Measurements from ENCODE around the gene POLR3G.

- TF ChIP-seq, protein P1, sequence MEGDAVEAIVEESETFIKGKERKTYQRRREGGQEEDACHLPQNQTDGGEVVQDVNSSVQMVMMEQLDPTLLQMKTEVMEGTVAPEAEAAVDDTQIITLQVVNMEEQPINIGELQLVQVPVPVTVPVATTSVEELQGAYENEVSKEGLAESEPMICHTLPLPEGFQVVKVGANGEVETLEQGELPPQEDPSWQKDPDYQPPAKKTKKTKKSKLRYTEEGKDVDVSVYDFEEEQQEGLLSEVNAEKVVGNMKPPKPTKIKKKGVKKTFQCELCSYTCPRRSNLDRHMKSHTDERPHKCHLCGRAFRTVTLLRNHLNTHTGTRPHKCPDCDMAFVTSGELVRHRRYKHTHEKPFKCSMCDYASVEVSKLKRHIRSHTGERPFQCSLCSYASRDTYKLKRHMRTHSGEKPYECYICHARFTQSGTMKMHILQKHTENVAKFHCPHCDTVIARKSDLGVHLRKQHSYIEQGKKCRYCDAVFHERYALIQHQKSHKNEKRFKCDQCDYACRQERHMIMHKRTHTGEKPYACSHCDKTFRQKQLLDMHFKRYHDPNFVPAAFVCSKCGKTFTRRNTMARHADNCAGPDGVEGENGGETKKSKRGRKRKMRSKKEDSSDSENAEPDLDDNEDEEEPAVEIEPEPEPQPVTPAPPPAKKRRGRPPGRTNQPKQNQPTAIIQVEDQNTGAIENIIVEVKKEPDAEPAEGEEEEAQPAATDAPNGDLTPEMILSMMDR (conservative IDR thresholded peaks at IDR 0.05; ENCODE audit: low read length): no peak
- no peak for TF ChIP-seq EZH2phosphoT487 (IDR thresholded peaks at IDR 0.05; ENCODE audit: borderline replicate concordance, low read depth, low read length)
Observed at GRCh38 chr5:90548069-90548593, 73.5 kb downstream of the POLR3G start.
